ENCODE data around the gene NRSN1. TPM values are rescaled to one million over a fixed set of nuclear protein-coding genes. Genes with fewer than 3 reads are reported as not detected.

The NRSN1 gene
- total RNA-seq, 4 donors from 2014 or later: 0.34 TPM; not detected in 3

- no peak for TF ChIP-seq CTCF (IDR thresholded peaks at IDR 0.05; ENCODE audit: low read depth)
Measured at GRCh38 chr6:24099181-24099580, 26.8 kb upstream of the NRSN1 start.

- TF ChIP-seq CTCF (IDR thresholded peaks at IDR 0.05; ENCODE audit: low read depth): no peak
Measured at GRCh38 chr6:24100024-24100769, 25.8 kb upstream of the NRSN1 start.

GRCh38 chr6:24100770-24101155 lies 25.3 kb upstream of the NRSN1 start:
- no peak for TF ChIP-seq CTCF (IDR thresholded peaks at IDR 0.05; ENCODE audit: low read depth)

GRCh38 chr6:24105191-24105590 lies 20.8 kb upstream of the NRSN1 start:
- no peak for TF ChIP-seq CTCF (IDR thresholded peaks at IDR 0.05; ENCODE audit: low read depth)

- TF ChIP-seq CTCF (IDR thresholded peaks at IDR 0.05; ENCODE audit: low read depth): no peak
Measured at GRCh38 chr6:24106291-24106690, 19.7 kb upstream of the NRSN1 start.

- TF ChIP-seq CTCF (IDR thresholded peaks at IDR 0.05; ENCODE audit: low read depth): no peak
Measured at GRCh38 chr6:24107294-24107693, 18.7 kb upstream of the NRSN1 start.

GRCh38 chr6:24108056-24108455 lies 18.0 kb upstream of the NRSN1 start:
- no peak for TF ChIP-seq CTCF (IDR thresholded peaks at IDR 0.05; ENCODE audit: low read depth)

Measured in subcutaneous adipose tissue (tissue), 4 donors.